Posterior vena cava (tissue), 2 donors: ENCODE data around the gene PRKCZ. TPM values are rescaled to one million over a fixed set of nuclear protein-coding genes. Genes with fewer than 3 reads are reported as not detected.

ENCODE experiments used
- DNase-seq: peaks from one replicate; pipeline ENCODE4 v3.0.0-alpha.2; 2020; ENCODE audit warnings: low spot score
- intact Hi-C, 2 donors: fragments of 100-400 bp; cut with DNase I; formaldehyde crosslinking; loops; one replicate each; pipeline versions ENCODE4 v1.14.1 to v1.14.2; 2022 to 2023
- total RNA-seq, 2 donors: library from RNA; stranded (reverse); fragmentation: NEBNext Ultra II Directional; extraction: Animal tissue kit (Norgen Biotek cat#: 25700); gene quantifications; one replicate each; pipeline ENCODE4 v1.2.1, GENCODE V29; 2021
- donor health status: DM: yes; HTN: yes; CAD: no.
- donor health status: DM: yes; HTN: yes; CAD: no.

PRKCZ gene
- total RNA-seq, 2 donors from 2014 or later, result 3.0 to 3.6 TPM

DNA sequence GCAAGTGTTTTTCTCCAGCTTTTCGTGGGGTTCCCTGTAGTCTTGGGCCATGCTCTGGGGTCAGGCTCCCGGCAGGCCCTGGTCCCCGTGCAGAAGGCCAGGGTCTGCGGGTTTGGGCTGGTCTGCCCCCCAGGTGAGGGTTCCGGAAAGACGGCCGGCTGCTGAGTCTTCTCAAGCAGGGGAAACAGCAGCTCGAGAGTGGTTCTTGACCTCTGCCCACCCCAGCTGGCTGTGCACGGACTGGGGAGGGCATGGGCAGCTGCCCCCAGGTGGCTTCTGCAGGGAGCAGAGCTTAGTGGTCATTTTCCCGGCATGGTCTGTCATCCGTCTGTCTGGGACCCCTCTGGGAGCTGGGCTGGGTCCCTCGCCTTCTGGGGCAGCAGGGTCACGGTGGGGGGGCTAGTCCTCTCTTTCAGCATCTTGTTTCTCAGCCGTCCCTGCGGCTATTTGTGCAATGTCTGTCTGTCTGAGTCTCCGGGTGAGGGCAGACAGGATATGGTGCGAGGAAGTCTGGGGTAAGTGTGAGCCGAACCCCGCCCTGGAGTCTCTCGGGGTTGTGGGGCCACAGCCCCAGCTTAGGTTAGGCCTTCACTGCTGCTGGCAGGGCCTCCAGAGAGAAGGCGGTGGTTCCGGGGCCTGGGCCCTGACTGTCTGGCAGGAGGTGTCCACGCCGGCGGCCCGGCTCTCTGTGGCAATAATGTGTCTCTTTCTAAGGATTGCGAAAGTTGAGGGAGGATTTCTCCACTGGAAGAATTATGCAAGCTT lies 184.0 kb downstream of the PRKCZ start:
- DNase-seq, result peak; percentile 98
- intact Hi-C loops, result loop anchor here (5.0 kb wide), 3 partner anchors 42 to 83 kb away; partner anchors contain the start of gene FAAP20 (in 1 of the 2)

DNA sequence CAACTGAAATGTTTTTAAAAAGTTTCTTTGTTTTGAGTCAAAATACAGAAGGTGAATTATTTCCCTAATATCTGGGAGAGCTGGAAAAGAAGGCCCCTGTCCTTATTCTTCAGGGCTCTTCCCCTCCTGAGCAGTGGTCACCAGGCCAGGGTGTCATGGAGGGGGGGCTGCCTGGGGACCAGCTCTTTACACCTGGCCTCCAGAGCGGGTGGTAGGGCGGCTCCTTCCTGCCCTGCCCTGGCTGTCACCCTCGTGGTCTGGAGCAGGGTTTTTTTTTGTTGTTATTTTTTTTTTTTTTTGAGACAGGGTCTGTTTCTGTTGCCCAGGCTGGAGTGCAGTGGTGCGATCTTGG lies 184.5 kb downstream of the PRKCZ start:
- intact Hi-C loops, result loop anchor here (5.0 kb wide), 4 partner anchors 38 to 83 kb away; partner anchors contain the start of gene FAAP20 (in 1 of the 2)
- no peak for DNase-seq

Other genes starting within 250 kb of the PRKCZ start
- gene GNB1, start 159.3 kb upstream of the PRKCZ start, total RNA-seq, result 100 to 1,000 TPM; 318 to 379 TPM
- gene CALML6, start 135.2 kb upstream of the PRKCZ start, total RNA-seq, result under 1 TPM in 1 of 2 donors, not detected in 1; 0.37 TPM
- not detected for gene TMEM52, start 131.1 kb upstream of the PRKCZ start, total RNA-seq
- not detected for gene CFAP74, start 46.6 kb upstream of the PRKCZ start, total RNA-seq
- gene GABRD, start 31.1 kb upstream of the PRKCZ start, total RNA-seq, result under 1 TPM; 0.29 to 0.88 TPM
- gene FAAP20, start 144.4 kb downstream of the PRKCZ start, total RNA-seq, result 10 to 100 TPM; 50.7 to 52.9 TPM
- gene SKI, start 177.9 kb downstream of the PRKCZ start, total RNA-seq, result 100 to 1,000 TPM; 104 to 111 TPM